HepG2 (cell line): ENCODE data around the gene KRTAP1-3. TPM values are rescaled to one million over a fixed set of nuclear protein-coding genes. Genes with fewer than 3 reads are reported as not detected.
"Not testable (repeated sequence)": the region's sequence is repeated elsewhere in the genome, so short reads cannot be mapped to it uniquely, and the experiment has no call there.

Experiments used
- DPF2 ChIP-seq: sonication (generic); formaldehyde crosslinking; IDR thresholded peaks from 2 replicates; pipeline ENCODE4 v1.4.0; 2020; ENCODE audit warnings: mild to moderate bottlenecking, low read depth, missing genetic modification reagents, borderline replicate concordance
- ETV5 ChIP-seq: IDR thresholded peaks from 2 replicates; pipeline ENCODE4 v1.6.1; 2018; ENCODE audit warnings: missing biosample characterization, missing genetic modification reagents, inconsistent platforms, borderline replicate concordance
- FOSL2 ChIP-seq: sonication (generic); formaldehyde crosslinking; IDR thresholded peaks from 2 replicates; pipeline ENCODE4 v1.4.0; 2020; ENCODE audit warnings: missing genetic modification reagents
- GFI1 ChIP-seq: sonication (generic); formaldehyde crosslinking; IDR thresholded peaks from 2 replicates; pipeline ENCODE4 v1.5.0; 2020; ENCODE audit warnings: missing genetic modification reagents, mild to moderate bottlenecking, borderline replicate concordance
- KAT8 ChIP-seq: IDR thresholded peaks from 2 replicates; pipeline ENCODE4 v1.6.1; 2016; ENCODE audit warnings: missing genetic modification reagents, missing compliant biosample characterization
- MEF2D ChIP-seq: sonication (generic); formaldehyde crosslinking; IDR thresholded peaks from 2 replicates; pipeline ENCODE4 v1.5.1; 2020; ENCODE audit warnings: mild to moderate bottlenecking, missing genetic modification reagents
- MEIS2 ChIP-seq: sonication (generic); formaldehyde crosslinking; IDR thresholded peaks from 2 replicates; pipeline ENCODE4 v1.9.0; 2021; ENCODE audit warnings: mild to moderate bottlenecking, missing genetic modification reagents
- MIER3 ChIP-seq: IDR thresholded peaks from 2 replicates; pipeline ENCODE4 v1.6.1; 2016; ENCODE audit warnings: missing compliant biosample characterization, borderline replicate concordance
- NR2F1 ChIP-seq, 2 experiments: fragments of 450-650 bp in 1 of 2; formaldehyde crosslinking in 1 of 2; IDR thresholded peaks; 2 replicates each; pipeline versions ENCODE4 v1.5.0 to v1.6.1; 2016 to 2020; ENCODE audit warnings: mild to moderate bottlenecking in 1 of 2, missing compliant biosample characterization in 1 of 2, missing genetic modification reagents in 1 of 2, moderate library complexity in 1 of 2
- PPARG ChIP-seq: conservative IDR thresholded peaks from 2 replicates; pipeline ENCODE4 v1.6.1; 2016; ENCODE audit warnings: missing biosample characterization, missing genetic modification reagents
- SOX6 ChIP-seq, 2 experiments: fragments of 450-650 bp in 1 of 2; sonication (generic) in 1 of 2; formaldehyde crosslinking in 1 of 2; IDR thresholded peaks; 2 replicates each; pipeline versions ENCODE4 v1.4.0 to v1.6.1; 2017 to 2020; ENCODE audit warnings: antibody characterized with exemption in 1 of 2, mild to moderate bottlenecking in 1 of 2, missing genetic modification reagents in 1 of 2
- TCF7 ChIP-seq: sonication (generic); IDR thresholded peaks from 2 replicates; pipeline ENCODE4 v1.6.1; 2016; ENCODE audit warnings: antibody characterized with exemption, low read depth
- TCF7L2 ChIP-seq: IDR thresholded peaks from 2 replicates; pipeline ENCODE4 v1.6.1; 2011; ENCODE audit warnings: mild to moderate bottlenecking, low read depth, low read length, moderate library complexity
- ZNF12 ChIP-seq: sonication (generic); formaldehyde crosslinking; IDR thresholded peaks from 2 replicates; pipeline ENCODE4 v1.5.0; 2020; ENCODE audit warnings: missing genetic modification reagents
- polyA plus RNA-seq, 8 experiments: library from polyadenylated mRNA; depleted of rRNA in 3 of 8; stranded (reverse) in 7 of 8; unstranded in 1 of 8; fragments of >200 nt; fragmentation: Illumina TruSeq in 4 of 8; extraction: Trizol in 4 of 8; gene quantifications; 2 replicates each; pipeline versions ENCODE4 v1.2.1 to v1.2.3, GENCODE V29; 2011 to 2016; ENCODE audit warnings: low read depth in 4 of 8, missing spikeins in 1 of 8, mixed read lengths in 1 of 8; ENCODE audit not compliant: insufficient read depth in 1 of 8
- total RNA-seq, 5 experiments: library from RNA; depleted of rRNA; stranded (reverse); fragments of >200 nt; fragmentation: Illumina TruSeq; extraction: Trizol; gene quantifications; 2 replicates each; pipeline ENCODE4 v1.2.3, GENCODE V29; 2016; ENCODE audit warnings: low read depth in 1 of 5
- TF ChIP-seq, protein P1 (sequence below): sonication (generic); formaldehyde crosslinking; IDR thresholded peaks from 2 replicates; pipeline ENCODE4 v1.5.1; 2020; ENCODE audit warnings: mild to moderate bottlenecking, missing genetic modification reagents
- TF ChIP-seq, protein P2 (sequence below): sonication (generic); formaldehyde crosslinking; IDR thresholded peaks from 2 replicates; pipeline ENCODE4 v1.5.1; 2020; ENCODE audit warnings: mild to moderate bottlenecking, missing genetic modification reagents, borderline replicate concordance

KRTAP1-3 gene
- total and polyA plus RNA-seq, 2 of the 13 experiments (the other 11 are each of a cell fraction or from before 2014, with no cell fraction given) = not detected

DNA sequence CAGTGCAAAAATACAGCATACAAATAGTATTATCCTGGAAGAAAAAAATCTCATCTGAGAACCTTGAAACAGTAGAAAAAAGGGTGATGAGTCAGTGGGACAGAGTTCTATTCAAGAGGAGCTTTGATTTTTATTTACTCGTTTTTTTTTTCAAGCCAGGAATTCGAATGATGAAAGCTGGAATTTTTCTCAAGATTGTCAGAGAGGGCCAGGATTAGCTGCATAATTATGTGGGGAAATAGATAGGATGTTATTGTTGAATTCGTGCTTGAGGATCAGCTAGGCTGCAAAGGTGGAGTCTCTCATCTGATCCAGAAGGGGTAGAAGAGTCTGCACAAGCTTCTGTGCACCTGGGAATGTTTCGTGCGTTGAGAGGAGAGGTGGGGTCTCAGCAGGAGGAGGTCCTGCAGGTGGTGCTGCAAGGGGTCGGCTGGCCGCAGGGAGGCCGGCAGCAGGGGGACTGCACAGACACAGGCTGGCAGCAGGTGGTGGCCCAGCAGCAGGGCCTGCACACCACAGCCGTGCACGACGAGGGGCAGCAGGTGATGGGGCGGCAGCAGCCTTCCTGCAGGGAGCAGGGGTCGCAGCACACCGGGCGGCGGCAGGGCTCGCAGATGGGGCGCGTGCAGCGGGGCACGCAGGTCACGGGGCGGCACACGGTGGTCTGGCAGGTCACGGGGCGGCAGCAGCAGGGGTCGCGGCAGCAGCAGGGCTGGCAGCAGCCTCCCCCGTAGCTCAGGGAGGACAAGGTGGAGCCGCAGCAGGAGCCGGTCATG is 24.8 kb upstream of the KRTAP1-3 start (continued):
- TF ChIP-seq, protein P1, sequence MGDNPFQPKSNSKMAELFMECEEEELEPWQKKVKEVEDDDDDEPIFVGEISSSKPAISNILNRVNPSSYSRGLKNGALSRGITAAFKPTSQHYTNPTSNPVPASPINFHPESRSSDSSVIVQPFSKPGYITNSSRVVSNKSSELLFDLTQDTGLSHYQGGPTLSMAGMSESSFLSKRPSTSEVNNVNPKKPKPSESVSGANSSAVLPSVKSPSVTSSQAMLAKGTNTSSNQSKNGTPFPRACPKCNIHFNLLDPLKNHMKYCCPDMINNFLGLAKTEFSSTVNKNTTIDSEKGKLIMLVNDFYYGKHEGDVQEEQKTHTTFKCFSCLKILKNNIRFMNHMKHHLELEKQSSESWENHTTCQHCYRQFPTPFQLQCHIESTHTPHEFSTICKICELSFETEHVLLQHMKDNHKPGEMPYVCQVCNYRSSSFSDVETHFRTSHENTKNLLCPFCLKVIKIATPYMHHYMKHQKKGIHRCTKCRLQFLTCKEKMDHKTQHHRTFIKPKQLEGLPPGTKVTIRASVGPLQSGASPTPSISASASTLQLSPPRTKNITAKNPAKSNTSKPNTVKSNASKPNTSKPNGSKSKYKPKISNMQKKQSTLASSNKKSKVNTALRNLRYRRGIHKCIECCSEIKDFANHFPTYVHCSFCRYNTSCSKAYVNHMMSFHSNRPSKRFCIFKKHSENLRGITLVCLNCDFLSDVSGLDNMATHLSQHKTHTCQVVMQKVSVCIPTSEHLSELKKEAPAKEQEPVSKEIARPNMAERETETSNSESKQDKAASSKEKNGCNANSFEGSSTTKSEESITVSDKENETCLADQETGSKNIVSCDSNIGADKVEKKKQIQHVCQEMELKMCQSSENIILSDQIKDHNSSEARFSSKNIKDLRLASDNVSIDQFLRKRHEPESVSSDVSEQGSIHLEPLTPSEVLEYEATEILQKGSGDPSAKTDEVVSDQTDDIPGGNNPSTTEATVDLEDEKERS (CRISPR knock-in tag) = 0 out of 2 replicates have a peak, but pooled peaks have one; percentile 40
- TF ChIP-seq PPARG (CRISPR knock-in tag) = peak; percentile 94
- peak; percentile 59; the same call in 1 of the 2 replicates for TF ChIP-seq ETV5
- TF ChIP-seq GFI1 (CRISPR knock-in tag) = peak; percentile 97
- TF ChIP-seq ZNF12 (CRISPR knock-in tag) = 0 out of 2 replicates have a peak, but pooled peaks have one; percentile 45
- TF ChIP-seq TCF7 = peak; percentile 97
- peak; percentile 34; the same call in 1 of the 2 replicates for TF ChIP-seq MEIS2 (CRISPR knock-in tag)
- TF ChIP-seq SOX6 (IDR thresholded peaks at IDR 0.05) = not testable (repeated sequence)
- TF ChIP-seq SOX6 (CRISPR knock-in tag; IDR thresholded peaks at IDR 0.05) = peak; percentile 80
- peak; percentile 82 for TF ChIP-seq FOSL2
- TF ChIP-seq DPF2 (CRISPR knock-in tag) = peak; percentile 79
- TF ChIP-seq MEF2D (CRISPR knock-in tag) = peak; percentile 13; the same call in 1 of the 2 replicates
- TF ChIP-seq KAT8 (CRISPR knock-in tag) = peak; percentile 66
- TF ChIP-seq, protein P2, sequence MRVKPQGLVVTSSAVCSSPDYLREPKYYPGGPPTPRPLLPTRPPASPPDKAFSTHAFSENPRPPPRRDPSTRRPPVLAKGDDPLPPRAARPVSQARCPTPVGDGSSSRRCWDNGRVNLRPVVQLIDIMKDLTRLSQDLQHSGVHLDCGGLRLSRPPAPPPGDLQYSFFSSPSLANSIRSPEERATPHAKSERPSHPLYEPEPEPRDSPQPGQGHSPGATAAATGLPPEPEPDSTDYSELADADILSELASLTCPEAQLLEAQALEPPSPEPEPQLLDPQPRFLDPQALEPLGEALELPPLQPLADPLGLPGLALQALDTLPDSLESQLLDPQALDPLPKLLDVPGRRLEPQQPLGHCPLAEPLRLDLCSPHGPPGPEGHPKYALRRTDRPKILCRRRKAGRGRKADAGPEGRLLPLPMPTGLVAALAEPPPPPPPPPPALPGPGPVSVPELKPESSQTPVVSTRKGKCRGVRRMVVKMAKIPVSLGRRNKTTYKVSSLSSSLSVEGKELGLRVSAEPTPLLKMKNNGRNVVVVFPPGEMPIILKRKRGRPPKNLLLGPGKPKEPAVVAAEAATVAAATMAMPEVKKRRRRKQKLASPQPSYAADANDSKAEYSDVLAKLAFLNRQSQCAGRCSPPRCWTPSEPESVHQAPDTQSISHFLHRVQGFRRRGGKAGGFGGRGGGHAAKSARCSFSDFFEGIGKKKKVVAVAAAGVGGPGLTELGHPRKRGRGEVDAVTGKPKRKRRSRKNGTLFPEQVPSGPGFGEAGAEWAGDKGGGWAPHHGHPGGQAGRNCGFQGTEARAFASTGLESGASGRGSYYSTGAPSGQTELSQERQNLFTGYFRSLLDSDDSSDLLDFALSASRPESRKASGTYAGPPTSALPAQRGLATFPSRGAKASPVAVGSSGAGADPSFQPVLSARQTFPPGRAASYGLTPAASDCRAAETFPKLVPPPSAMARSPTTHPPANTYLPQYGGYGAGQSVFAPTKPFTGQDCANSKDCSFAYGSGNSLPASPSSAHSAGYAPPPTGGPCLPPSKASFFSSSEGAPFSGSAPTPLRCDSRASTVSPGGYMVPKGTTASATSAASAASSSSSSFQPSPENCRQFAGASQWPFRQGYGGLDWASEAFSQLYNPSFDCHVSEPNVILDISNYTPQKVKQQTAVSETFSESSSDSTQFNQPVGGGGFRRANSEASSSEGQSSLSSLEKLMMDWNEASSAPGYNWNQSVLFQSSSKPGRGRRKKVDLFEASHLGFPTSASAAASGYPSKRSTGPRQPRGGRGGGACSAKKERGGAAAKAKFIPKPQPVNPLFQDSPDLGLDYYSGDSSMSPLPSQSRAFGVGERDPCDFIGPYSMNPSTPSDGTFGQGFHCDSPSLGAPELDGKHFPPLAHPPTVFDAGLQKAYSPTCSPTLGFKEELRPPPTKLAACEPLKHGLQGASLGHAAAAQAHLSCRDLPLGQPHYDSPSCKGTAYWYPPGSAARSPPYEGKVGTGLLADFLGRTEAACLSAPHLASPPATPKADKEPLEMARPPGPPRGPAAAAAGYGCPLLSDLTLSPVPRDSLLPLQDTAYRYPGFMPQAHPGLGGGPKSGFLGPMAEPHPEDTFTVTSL (CRISPR knock-in tag) = peak; percentile 88; the same call in 1 of the 2 replicates
- TF ChIP-seq TCF7L2 = peak; percentile 81
- peak in 1 of 2 experiments; percentile 64; a peak in 1 of 4 replicates for TF ChIP-seq NR2F1 (CRISPR knock-in tag; IDR thresholded peaks at IDR 0.05)
- peak; percentile 77; the same call in 1 of the 2 replicates for TF ChIP-seq MIER3 (CRISPR knock-in tag)
